ENCODE data around the gene SEMA6A.

Gene SEMA6A

GRCh38 chr5:116420540-116420939 is 154.1 kb downstream of the SEMA6A start:
- Histone ChIP-seq H3K27me3 (ENCODE audit: insufficient read depth, low read depth) (no peaks in the 10 kb centered on the region), H4K20me1 (ENCODE audit: insufficient read depth) (no peaks in the 10 kb centered on the region), H3K9ac (no peak overlapping the region), H3K4me2 (no peak overlapping the region), H2AFZ (ENCODE audit: low read depth) (no peak overlapping the region), H3K27ac (no peak overlapping the region), H3K36me3 (ENCODE audit: insufficient read depth) (no peaks in the 10 kb centered on the region), H3K79me2 (ENCODE audit: insufficient read depth, low read depth) (no peaks in the 10 kb centered on the region), H3K4me3 (IDR thresholded peaks at IDR 0.05; ENCODE audit: insufficient read depth, low read depth, low read length) (no peak overlapping the region), H3K4me1 (ENCODE audit: low read depth, poor library complexity, severe bottlenecking) (no peaks in the 10 kb centered on the region)
- TF ChIP-seq, protein P1, sequence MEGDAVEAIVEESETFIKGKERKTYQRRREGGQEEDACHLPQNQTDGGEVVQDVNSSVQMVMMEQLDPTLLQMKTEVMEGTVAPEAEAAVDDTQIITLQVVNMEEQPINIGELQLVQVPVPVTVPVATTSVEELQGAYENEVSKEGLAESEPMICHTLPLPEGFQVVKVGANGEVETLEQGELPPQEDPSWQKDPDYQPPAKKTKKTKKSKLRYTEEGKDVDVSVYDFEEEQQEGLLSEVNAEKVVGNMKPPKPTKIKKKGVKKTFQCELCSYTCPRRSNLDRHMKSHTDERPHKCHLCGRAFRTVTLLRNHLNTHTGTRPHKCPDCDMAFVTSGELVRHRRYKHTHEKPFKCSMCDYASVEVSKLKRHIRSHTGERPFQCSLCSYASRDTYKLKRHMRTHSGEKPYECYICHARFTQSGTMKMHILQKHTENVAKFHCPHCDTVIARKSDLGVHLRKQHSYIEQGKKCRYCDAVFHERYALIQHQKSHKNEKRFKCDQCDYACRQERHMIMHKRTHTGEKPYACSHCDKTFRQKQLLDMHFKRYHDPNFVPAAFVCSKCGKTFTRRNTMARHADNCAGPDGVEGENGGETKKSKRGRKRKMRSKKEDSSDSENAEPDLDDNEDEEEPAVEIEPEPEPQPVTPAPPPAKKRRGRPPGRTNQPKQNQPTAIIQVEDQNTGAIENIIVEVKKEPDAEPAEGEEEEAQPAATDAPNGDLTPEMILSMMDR (conservative IDR thresholded peaks at IDR 0.05; ENCODE audit: low read depth, low read length) = no peak

DNA sequence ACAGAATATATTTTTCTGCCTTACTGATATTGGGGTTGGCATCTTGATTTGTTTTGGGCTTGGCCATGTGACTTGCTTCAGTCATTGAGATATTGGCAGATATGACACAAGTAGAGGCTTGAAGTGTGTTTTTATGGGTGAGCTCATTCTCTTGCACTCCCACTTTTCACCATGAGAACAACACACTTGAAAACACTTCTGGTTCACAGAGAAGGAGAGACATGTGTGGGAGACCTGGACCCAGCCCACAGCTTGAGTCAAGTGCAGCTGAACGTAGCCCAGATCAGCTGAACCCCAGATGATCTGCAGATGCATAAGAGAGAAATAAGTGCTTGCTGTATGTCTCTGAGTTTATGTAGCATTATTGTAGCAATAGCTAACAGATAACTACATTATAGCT is 155.4 kb downstream of the SEMA6A start:
- no peak overlapping the region for H3K4me2 ChIP-seq
- TF ChIP-seq, protein P1 (conservative IDR thresholded peaks at IDR 0.05; ENCODE audit: low read depth, low read length) = no peak
- no peaks in the 10 kb centered on the region for H3K36me3 ChIP-seq (ENCODE audit: insufficient read depth)
- no peaks in the 10 kb centered on the region for H3K79me2 ChIP-seq (ENCODE audit: insufficient read depth, low read depth)
- H3K4me1 ChIP-seq (ENCODE audit: low read depth, poor library complexity, severe bottlenecking) = no peaks in the 10 kb centered on the region
- no peaks in the 10 kb centered on the region for H4K20me1 ChIP-seq (ENCODE audit: insufficient read depth)
- no peak overlapping the region for H3K4me3 ChIP-seq (IDR thresholded peaks at IDR 0.05; ENCODE audit: insufficient read depth, low read depth, low read length)
- no peaks in the 10 kb centered on the region for H3K27me3 ChIP-seq (ENCODE audit: insufficient read depth, low read depth)
- no peak overlapping the region for H3K9ac ChIP-seq
- H2AFZ ChIP-seq (ENCODE audit: low read depth) = no peak overlapping the region
- H3K27ac ChIP-seq = no peak overlapping the region

GRCh38 chr5:116418774-116419173 is 155.8 kb downstream of the SEMA6A start:
- TF ChIP-seq, protein P1 (conservative IDR thresholded peaks at IDR 0.05; ENCODE audit: low read depth, low read length) = no peak

GRCh38 chr5:116418016-116418415 is 156.6 kb downstream of the SEMA6A start:
- Histone ChIP-seq H3K4me1 (ENCODE audit: low read depth, poor library complexity, severe bottlenecking) (no peaks in the 10 kb centered on the region), H3K4me2 (no peak overlapping the region), H3K27ac (no peak overlapping the region), H3K9ac (no peak overlapping the region), H3K79me2 (ENCODE audit: insufficient read depth, low read depth) (no peaks in the 10 kb centered on the region), H3K4me3 (IDR thresholded peaks at IDR 0.05; ENCODE audit: insufficient read depth, low read depth, low read length) (no peak overlapping the region), H3K36me3 (ENCODE audit: insufficient read depth) (no peaks in the 10 kb centered on the region), H2AFZ (ENCODE audit: low read depth) (no peak overlapping the region), H3K27me3 (ENCODE audit: insufficient read depth, low read depth) (no peaks in the 10 kb centered on the region), H4K20me1 (ENCODE audit: insufficient read depth) (no peaks in the 10 kb centered on the region)
- TF ChIP-seq, protein P1 (conservative IDR thresholded peaks at IDR 0.05; ENCODE audit: low read depth, low read length) = no peak

More at GRCh38 chr5:116418774-116419173, 155.8 kb downstream of the SEMA6A start:
- no peaks in the 10 kb centered on the region for H4K20me1 ChIP-seq (ENCODE audit: insufficient read depth)
- H3K27me3 ChIP-seq (ENCODE audit: insufficient read depth, low read depth) = no peaks in the 10 kb centered on the region
- H3K4me2 ChIP-seq = no peak overlapping the region
- no peak overlapping the region for H2AFZ ChIP-seq (ENCODE audit: low read depth)
- H3K36me3 ChIP-seq (ENCODE audit: insufficient read depth) = no peaks in the 10 kb centered on the region
- no peak overlapping the region for H3K27ac ChIP-seq
- no peaks in the 10 kb centered on the region for H3K4me1 ChIP-seq (ENCODE audit: low read depth, poor library complexity, severe bottlenecking)
- H3K9ac ChIP-seq = no peak overlapping the region
- no peaks in the 10 kb centered on the region for H3K79me2 ChIP-seq (ENCODE audit: insufficient read depth, low read depth)
- no peak overlapping the region for H3K4me3 ChIP-seq (IDR thresholded peaks at IDR 0.05; ENCODE audit: insufficient read depth, low read depth, low read length)

Measured in KMS-11 (cell line).